HTR-8/SVneo (cell line): ENCODE measurements around the gene TMEM239.
"Not testable (repeated sequence)": the region's sequence is repeated elsewhere in the genome, so short reads cannot be mapped to it uniquely, and the experiment has no call there.

ENCODE experiments used
- DNase-seq: peaks from one replicate; pipeline ENCODE4 v3.0.0; 2011; ENCODE audit warnings: low spot score, mixed read lengths; ENCODE audit not compliant: insufficient read length
- FAIRE-seq: peaks from 2 replicates; lab custom pipeline; 2011; peaks lifted over from hg19 to GRCh38; lab: Jason Lieb, UNC

TMEM239 gene

GRCh38 chr20:2816030-2816582 is at the start of gene TMEM239:
TSS of gene TMEM239 (plus strand) at chr20:2816364. CDS start at chr20:2816555, 191 bp downstream.
- no peak for FAIRE-seq
- DNase-seq = no peak

- DNase-seq (no peak), FAIRE-seq (no peak)
These were observed 48.2 kb upstream of the TMEM239 start for GRCh38 chr20:2767768-2768631.

- no peak for FAIRE-seq
- DNase-seq = no peak
These were observed 47.5 kb upstream of the TMEM239 start for GRCh38 chr20:2768632-2769015.

- DNase-seq, FAIRE-seq: not testable (repeated sequence)
These were observed 46.1 kb upstream of the TMEM239 start for GRCh38 chr20:2770091-2770490.

GRCh38 chr20:2771631-2772080 is 44.5 kb upstream of the TMEM239 start:
- no peak for FAIRE-seq

GRCh38 chr20:2773812-2774211 is 42.4 kb upstream of the TMEM239 start:
- DNase-seq (no peak), FAIRE-seq (no peak)

More at GRCh38 chr20:2771631-2772080, 44.5 kb upstream of the TMEM239 start:
- DNase-seq = peak; percentile 62

- FAIRE-seq (no peak), DNase-seq (no peak)
These were observed 41.0 kb upstream of the TMEM239 start for GRCh38 chr20:2775139-2775538.

- no peak for FAIRE-seq
- DNase-seq = no peak
These were observed 37.4 kb upstream of the TMEM239 start for GRCh38 chr20:2778602-2779321.

GRCh38 chr20:2780948-2781347 is 35.2 kb upstream of the TMEM239 start:
- FAIRE-seq (no peak), DNase-seq (no peak)

GRCh38 chr20:2783908-2784566 is 32.1 kb upstream of the TMEM239 start:
- FAIRE-seq (no peak), DNase-seq (no peak)

- FAIRE-seq (no peak), DNase-seq (no peak)
These were observed 22.7 kb upstream of the TMEM239 start for GRCh38 chr20:2793471-2793870.

GRCh38 chr20:2794202-2794748 is 21.9 kb upstream of the TMEM239 start:
- FAIRE-seq (no peak), DNase-seq (no peak)

- no peak for FAIRE-seq
- no peak for DNase-seq
These were observed 21.2 kb upstream of the TMEM239 start for GRCh38 chr20:2794866-2795447.

GRCh38 chr20:2795451-2795850 is 20.7 kb upstream of the TMEM239 start:
- peak; percentile 68 for FAIRE-seq
- DNase-seq = no peak

GRCh38 chr20:2796011-2796660 is 20.0 kb upstream of the TMEM239 start:
- DNase-seq (no peak), FAIRE-seq (no peak)

GRCh38 chr20:2797136-2797983 is 18.8 kb upstream of the TMEM239 start:
- no peak for DNase-seq

GRCh38 chr20:2798095-2798805 is 17.9 kb upstream of the TMEM239 start:
- DNase-seq (no peak), FAIRE-seq (no peak)

More at GRCh38 chr20:2797136-2797983, 18.8 kb upstream of the TMEM239 start:
- FAIRE-seq = no peak

- no peak for DNase-seq
- FAIRE-seq = no peak
These were observed 17.4 kb upstream of the TMEM239 start for GRCh38 chr20:2798814-2799213.
